GM12892 (cell line): ENCODE data around the gene CHRNA7.

ENCODE experiments used
- DNase-seq: peaks from one replicate; pipeline ENCODE4 v3.0.0; 2011; ENCODE audit not compliant: insufficient read length
- FAIRE-seq: peaks from 2 replicates; lab custom pipeline; 2011; peaks lifted over from hg19 to GRCh38; lab: Jason Lieb, UNC
- POLR2A ChIP-seq: IDR thresholded peaks from 2 replicates; pipeline ENCODE4 v1.6.1; 2011; ENCODE audit warnings: low read depth, low read length, control low read depth
- POLR2AphosphoS5 ChIP-seq: IDR thresholded peaks from 2 replicates; pipeline ENCODE4 v1.6.1; 2011; ENCODE audit warnings: low read depth, low read length, control low read depth
- TAF1 ChIP-seq: IDR thresholded peaks from 2 replicates; pipeline ENCODE4 v1.6.1; 2011; ENCODE audit warnings: low read depth, mild to moderate bottlenecking, control low read depth, low read length, borderline replicate concordance

CHRNA7 gene

GRCh38 chr15:32033186-32033890, 3.0 kb downstream of the CHRNA7 start:
- no peak for DNase-seq
- TF ChIP-seq POLR2A (no peak), TAF1 (no peak), POLR2AphosphoS5 (no peak)
- FAIRE-seq: no peak

GRCh38 chr15:32034106-32034505, 3.8 kb downstream of the CHRNA7 start:
- no peak for TF ChIP-seq POLR2AphosphoS5
- TF ChIP-seq POLR2A: no peak
- TF ChIP-seq TAF1: no peak
- DNase-seq (no peak), FAIRE-seq (no peak)

- DNase-seq: no peak
- TF ChIP-seq POLR2A (no peak), TAF1 (no peak), POLR2AphosphoS5 (no peak)
- FAIRE-seq: no peak
Measured at GRCh38 chr15:32035285-32035684, 5.0 kb downstream of the CHRNA7 start.

- DNase-seq: no peak
- no peak for FAIRE-seq
- TF ChIP-seq TAF1 (no peak), POLR2AphosphoS5 (no peak), POLR2A (no peak)
Measured at GRCh38 chr15:32036971-32037370, 6.7 kb downstream of the CHRNA7 start.

- TF ChIP-seq POLR2AphosphoS5: no peak
- no peak for TF ChIP-seq TAF1
- no peak for TF ChIP-seq POLR2A
- FAIRE-seq: no peak
- no peak for DNase-seq
Measured at GRCh38 chr15:32041294-32041693, 11.0 kb downstream of the CHRNA7 start.

- no peak for TF ChIP-seq POLR2AphosphoS5
- TF ChIP-seq POLR2A: no peak
- no peak for TF ChIP-seq TAF1
- DNase-seq (no peak), FAIRE-seq (no peak)
Measured at GRCh38 chr15:32042269-32042972, 12.1 kb downstream of the CHRNA7 start.

- FAIRE-seq (no peak), DNase-seq (no peak)
- no peak for TF ChIP-seq POLR2AphosphoS5
- TF ChIP-seq TAF1: no peak
- TF ChIP-seq POLR2A: no peak
Measured at GRCh38 chr15:32053719-32054118, 23.4 kb downstream of the CHRNA7 start.

GRCh38 chr15:32057876-32058425, 27.6 kb downstream of the CHRNA7 start:
- FAIRE-seq (no peak), DNase-seq (no peak)
- no peak for TF ChIP-seq POLR2AphosphoS5
- no peak for TF ChIP-seq TAF1
- TF ChIP-seq POLR2A: no peak

- no peak for DNase-seq
- no peak for FAIRE-seq
- TF ChIP-seq POLR2AphosphoS5: no peak
Measured at GRCh38 chr15:32060706-32061105, 30.4 kb downstream of the CHRNA7 start.

- FAIRE-seq: no peak
- no peak for DNase-seq
- no peak for TF ChIP-seq POLR2AphosphoS5
- no peak for TF ChIP-seq TAF1
- TF ChIP-seq POLR2A: no peak
Measured at GRCh38 chr15:32067115-32067514, 36.8 kb downstream of the CHRNA7 start.

GRCh38 chr15:32089851-32090359, 59.6 kb downstream of the CHRNA7 start:
- DNase-seq: no peak
- FAIRE-seq: no peak
- no peak for TF ChIP-seq POLR2A
